SK-N-SH (cell line): Measurements from ENCODE around the gene FRMPD4. TPM values are rescaled to one million over a fixed set of nuclear protein-coding genes. Genes with fewer than 3 reads are reported as not detected.

ENCODE experiments used
- CTCF ChIA-PET: fragments of 300-600, 350-600 bp; formaldehyde crosslinking; extraction: SDS; loops from one replicate; lab custom pipeline; 2021; lab: Yijun Ruan, JAX
- POLR2A ChIA-PET: fragments of 350-600 bp; sonication (Branson Sonifier 250); formaldehyde crosslinking; extraction: SDS; loops from one replicate; lab custom pipeline; 2020; ENCODE audit warnings: antibody characterized with exemption, inconsistent platforms; lab: Yijun Ruan, JAX
- DNase-seq: peaks from one replicate; pipeline ENCODE4 v3.0.0; 2012
- H2AFZ ChIP-seq: fragments of 200-600 bp; sonication (generic); 2 replicates; pipeline ENCODE4 v1.8.1; 2016; ENCODE audit warnings: antibody characterized with exemption, mild to moderate bottlenecking, low read depth
- H3F3A ChIP-seq: fragments of 200-600 bp; sonication (generic); replicated peaks from 2 replicates; pipeline ENCODE3; 2016; ENCODE audit warnings: antibody characterized with exemption, mild to moderate bottlenecking; ENCODE audit not compliant: insufficient read depth
- H3K27ac ChIP-seq, 2 experiments: fragments of 200-500 bp in 1 of 2; fragments of 200-600 bp in 1 of 2; sonication (Bioruptor generic) in 1 of 2; sonication (generic), shearing (Covaris generic) in 1 of 2; 2 replicates each; pipeline versions ENCODE4 v1.5.1 to v1.6.1; 2014 to 2016; ENCODE audit warnings: low read depth in 2 of 2, inconsistent platforms in 1 of 2, low read length in 1 of 2, mild to moderate bottlenecking in 1 of 2, mixed read lengths in 1 of 2
- H3K27me3 ChIP-seq: fragments of 200-600 bp; sonication (generic), shearing (Covaris generic); 2 replicates; pipeline ENCODE4 v1.6.1; 2016; ENCODE audit warnings: mixed run types; ENCODE audit not compliant: insufficient read depth
- H3K36me3 ChIP-seq, 2 experiments: fragments of 200-500 bp in 1 of 2; fragments of 200-600 bp in 1 of 2; sonication (Bioruptor generic) in 1 of 2; sonication (generic) in 1 of 2; replicated peaks in 1 of 2; 2 replicates each; pipeline versions ENCODE3 to v1.5.1; 2014 to 2016; ENCODE audit warnings: low read length in 1 of 2, mild to moderate bottlenecking in 1 of 2; ENCODE audit not compliant: insufficient read depth in 2 of 2, control insufficient read depth in 1 of 2
- H3K4me1 ChIP-seq, 2 experiments: fragments of 200-500 bp in 1 of 2; fragments of 200-600 bp in 1 of 2; sonication (Bioruptor generic) in 1 of 2; sonication (generic), shearing (Covaris generic) in 1 of 2; 2 replicates each; pipeline versions ENCODE4 v1.5.1 to v1.6.1; 2014 to 2016; ENCODE audit warnings: low read depth in 1 of 2, low read length in 1 of 2, mixed run types in 1 of 2; ENCODE audit not compliant: insufficient read depth in 2 of 2, control insufficient read depth in 1 of 2
- H3K4me2 ChIP-seq: fragments of 200-600 bp; sonication (generic), shearing (Covaris generic); 2 replicates; pipeline ENCODE4 v1.6.1; 2017; ENCODE audit warnings: mixed run types
- H3K4me3 ChIP-seq, 2 experiments: fragments of 200-500 bp in 1 of 2; fragments of 200-600 bp in 1 of 2; sonication (Bioruptor generic) in 1 of 2; sonication (generic), shearing (Covaris generic) in 1 of 2; 2 replicates each; pipeline versions ENCODE4 v1.5.1 to v1.8.1; 2014 to 2016; ENCODE audit warnings: low read depth in 2 of 2, inconsistent platforms in 1 of 2, low read length in 1 of 2, mild to moderate bottlenecking in 1 of 2, mixed read lengths in 1 of 2, moderate library complexity in 1 of 2
- H3K79me2 ChIP-seq: fragments of 200-600 bp; sonication (generic); 2 replicates; pipeline ENCODE4 v1.8.1; 2017; ENCODE audit warnings: mild to moderate bottlenecking; ENCODE audit not compliant: insufficient read depth
- H3K9ac ChIP-seq: fragments of 200-600 bp; sonication (generic); 2 replicates; pipeline ENCODE4 v1.6.1; 2017; ENCODE audit warnings: mixed run types
- H3K9me2 ChIP-seq: fragments of 200-600 bp; sonication (generic); 2 replicates; pipeline ENCODE4 v1.6.1; 2017; ENCODE audit warnings: mixed run types
- H3K9me3 ChIP-seq: fragments of 200-600 bp; sonication (generic); 2 replicates; pipeline ENCODE4 v1.6.1; 2017; ENCODE audit warnings: mixed run types, mild to moderate bottlenecking, moderate library complexity
- H4K20me1 ChIP-seq: fragments of 200-600 bp; sonication (generic); 2 replicates; pipeline ENCODE4 v1.6.1; 2017; ENCODE audit warnings: mild to moderate bottlenecking, mixed run types; ENCODE audit not compliant: insufficient read depth
- EP300 ChIP-seq, 2 experiments: IDR thresholded peaks; 2 replicates each; pipeline versions ENCODE4 v1.4.0 to v1.6.1; 2012; ENCODE audit warnings: borderline replicate concordance in 1 of 2, low read depth in 1 of 2, low read length in 1 of 2
- MXI1 ChIP-seq: IDR thresholded peaks from 2 replicates; pipeline ENCODE4 v1.6.1; 2012; ENCODE audit warnings: mild to moderate bottlenecking, low read depth, low read length, improper control_type of control experiment
- WGBS: methylation state at CpG from one replicate; pipeline ENCODE4 v1.1.6; 2017; ENCODE audit warnings: low lambda C conversion rate; 5-methylcytosine and 5-hydroxymethylcytosine counted together
- polyA plus RNA-seq, 3 experiments: library from polyadenylated mRNA; depleted of rRNA; stranded (reverse); fragments of >200 nt; gene quantifications; 2 replicates each; pipeline ENCODE4 v1.2.3, GENCODE V29; 2012
- small RNA-seq, 7 experiments: library from RNA; depleted of rRNA; stranded (forward); fragments of <200 nt; gene quantifications; one replicate each; pipeline ENCODE3, GENCODE V24; 2012
- TF ChIP-seq, protein P1 (sequence below): fragments of 200-600 bp; sonication (generic); IDR thresholded peaks from 2 replicates; pipeline ENCODE4 v1.6.1; 2017; ENCODE audit warnings: antibody characterized with exemption, mild to moderate bottlenecking, moderate library complexity

The FRMPD4 gene
- polyA plus RNA-seq, 1 of the 3 experiments (the other 2 are of a cell fraction), result not detected

DNA sequence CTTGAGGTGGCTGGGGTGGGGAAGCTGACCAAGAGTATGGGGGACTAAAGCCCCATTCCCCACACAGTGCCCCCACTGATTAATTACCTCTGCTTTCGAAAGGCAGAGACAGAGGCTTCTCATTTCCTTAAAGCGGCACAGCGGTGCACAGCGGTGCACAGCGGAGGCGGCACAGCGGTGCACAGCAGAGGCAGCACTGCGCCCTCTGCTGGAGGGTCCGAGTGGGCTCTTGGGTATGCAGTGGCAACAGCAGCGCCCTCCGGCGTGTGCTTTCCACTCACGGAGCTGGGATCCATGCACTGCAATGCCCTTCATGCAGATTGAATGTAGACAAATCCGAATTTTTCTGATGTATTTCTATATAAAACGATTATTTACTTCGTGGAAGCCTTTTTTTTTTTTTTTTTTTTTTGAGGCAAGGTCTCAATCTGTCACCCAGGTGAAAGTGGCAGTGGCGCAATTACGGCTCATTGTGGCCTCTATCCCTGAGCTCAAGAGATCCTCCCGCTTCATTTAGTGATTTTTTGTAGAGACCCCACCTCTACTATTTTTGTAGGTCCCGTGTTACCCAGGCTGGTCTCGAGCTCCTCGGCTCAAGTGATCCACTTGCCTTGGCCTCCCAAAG is 633.3 kb downstream of the FRMPD4 start:
- H3K4me3 ChIP-seq, result no peak overlapping the region
- WGBS, result 63% methylated on average over 21 of the region's 22 CpGs

More for the DNA sequence above, 633.3 kb downstream of the FRMPD4 start:
- Histone ChIP-seq H3K79me2 (no peaks in the 10 kb centered on the region), H3K9me2 (no peaks in the 10 kb centered on the region), H3K27ac (no peak overlapping the region), H3K9ac (no peak overlapping the region), H3F3A (no peaks in the 10 kb centered on the region), H3K36me3 (no peaks in the 10 kb centered on the region), H3K4me1 (peaks cover 0 to 6% of the 10 kb centered on the region in 2 experiments; a peak in 1 of 4 replicates), H3K9me3 (no peaks in the 10 kb centered on the region), H2AFZ (no peak overlapping the region), H3K27me3 (peaks cover 35% of the 10 kb centered on the region; the same call in 1 of the 2 replicates), H3K4me2 (no peak overlapping the region), H4K20me1 (no peaks in the 10 kb centered on the region)
- ChIA-PET POLR2A (interaction anchor here (0.6 kb wide), 1 partner anchor 231 kb away, joined by 3 read pairs; no protein-coding TSS in a partner anchor), CTCF (interaction anchor here (0.6 to 2.3 kb wide), 13 partner anchors 10 to 85 kb away, joined by 3 to 13 read pairs (median 4); no protein-coding TSS in a partner anchor)
- TF ChIP-seq EP300 (IDR thresholded peaks at IDR 0.05; ENCODE audit: borderline replicate concordance in 1 of 2, low read depth in 1 of 2, low read length in 1 of 2) (no peak), MXI1 (no peak)
- TF ChIP-seq, protein P1, sequence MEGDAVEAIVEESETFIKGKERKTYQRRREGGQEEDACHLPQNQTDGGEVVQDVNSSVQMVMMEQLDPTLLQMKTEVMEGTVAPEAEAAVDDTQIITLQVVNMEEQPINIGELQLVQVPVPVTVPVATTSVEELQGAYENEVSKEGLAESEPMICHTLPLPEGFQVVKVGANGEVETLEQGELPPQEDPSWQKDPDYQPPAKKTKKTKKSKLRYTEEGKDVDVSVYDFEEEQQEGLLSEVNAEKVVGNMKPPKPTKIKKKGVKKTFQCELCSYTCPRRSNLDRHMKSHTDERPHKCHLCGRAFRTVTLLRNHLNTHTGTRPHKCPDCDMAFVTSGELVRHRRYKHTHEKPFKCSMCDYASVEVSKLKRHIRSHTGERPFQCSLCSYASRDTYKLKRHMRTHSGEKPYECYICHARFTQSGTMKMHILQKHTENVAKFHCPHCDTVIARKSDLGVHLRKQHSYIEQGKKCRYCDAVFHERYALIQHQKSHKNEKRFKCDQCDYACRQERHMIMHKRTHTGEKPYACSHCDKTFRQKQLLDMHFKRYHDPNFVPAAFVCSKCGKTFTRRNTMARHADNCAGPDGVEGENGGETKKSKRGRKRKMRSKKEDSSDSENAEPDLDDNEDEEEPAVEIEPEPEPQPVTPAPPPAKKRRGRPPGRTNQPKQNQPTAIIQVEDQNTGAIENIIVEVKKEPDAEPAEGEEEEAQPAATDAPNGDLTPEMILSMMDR, result peak; percentile 45
- peak; percentile 25 for DNase-seq

Small RNAs within 50 kb of the gene (small RNA-seq; reads per million reads assigned to genes)
- gene AC119619.1 (0 reads per million in 7 experiments), gene RF00019 (0 reads per million in 7 experiments), gene RN7SKP290 (0 reads per million in 7 experiments)
